ENCODE data around the gene SAMHD1. TPM values are rescaled to one million over a fixed set of nuclear protein-coding genes. Genes with fewer than 3 reads are reported as not detected.

SAMHD1 gene
- total and polyA plus RNA-seq, 9 of the 15 experiments (the other 6 are each of a cell fraction or from before 2014, with no cell fraction given) = 6.8 to 20.4 (median 14.8) TPM

- intact Hi-C loops (cut with micrococcal nuclease) (no loop called here), in situ Hi-C loops (cut with MboI) (no loop called here)
- ChIA-PET POLR2A (interaction anchor here (0.9 to 1.5 kb wide), 2 partner anchors 10 to 14 kb away, joined by 3 to 7 read pairs; no protein-coding TSS in a partner anchor), CTCF (ENCODE audit: low intra/inter-chr PET ratio) (no interaction called here)
- no peak overlapping the region for H3K27ac ChIP-seq (ENCODE audit: extremely low read depth, low read depth, low read length)
- peaks cover 17 to 24% of the 10 kb centered on the region in 2 experiments for H3K4me1 ChIP-seq (replicated peaks in 1 of 2; ENCODE audit: control insufficient read depth in 2 of 2, insufficient read depth in 2 of 2, low read length in 2 of 2)
- H4K20me1 ChIP-seq (replicated peaks; ENCODE audit: control insufficient read depth, insufficient read depth, low read length) = no peaks in the 10 kb centered on the region
- no peak overlapping the region for H3K9ac ChIP-seq (ENCODE audit: insufficient read depth in 1 of 2, low read depth in 2 of 2, low read length in 2 of 2)
- H3K9me1 ChIP-seq (ENCODE audit: control insufficient read depth, insufficient read depth, low read length) = no peaks in the 10 kb centered on the region
- H3K4me2 ChIP-seq (ENCODE audit: insufficient read depth, low read length) = peak overlapping the region; percentile 6; the same call in 1 of the 2 replicates
- no peaks in the 10 kb centered on the region for H3K9me3 ChIP-seq (replicated peaks; ENCODE audit: control insufficient read depth, insufficient read depth, low read depth, low read length)
- no peaks in the 10 kb centered on the region for H3K79me2 ChIP-seq (ENCODE audit: control insufficient read depth, insufficient read depth, low read length)
- H2AFZ ChIP-seq (ENCODE audit: low read depth, low read length) = no peak overlapping the region
- H3K36me3 ChIP-seq (ENCODE audit: control insufficient read depth, insufficient read depth, low read length) = no peaks in the 10 kb centered on the region
- H3K27me3 ChIP-seq (ENCODE audit: control insufficient read depth in 2 of 2, insufficient read depth in 2 of 2, low read length in 2 of 2) = peaks cover 0 to 3% of the 10 kb centered on the region in 2 experiments; a peak in 2 of 5 replicates
- no peak overlapping the region for H3K4me3 ChIP-seq
- ATAC-seq (peak; percentile 36; the same call in 2 of the 3 replicates), DNase-seq (ENCODE audit: extremely low read depth in 1 of 4, low spot score in 3 of 4) (no peak), FAIRE-seq (peak; percentile 58)
- no TSS peak for BruUV-seq (replicated peaks)
- WGBS (ENCODE audit: insufficient coverage, low coverage, missing lambda C conversion rate) = 21% methylated on average over 13 of the region's 13 CpGs
- TF ChIP-seq, protein P1, sequence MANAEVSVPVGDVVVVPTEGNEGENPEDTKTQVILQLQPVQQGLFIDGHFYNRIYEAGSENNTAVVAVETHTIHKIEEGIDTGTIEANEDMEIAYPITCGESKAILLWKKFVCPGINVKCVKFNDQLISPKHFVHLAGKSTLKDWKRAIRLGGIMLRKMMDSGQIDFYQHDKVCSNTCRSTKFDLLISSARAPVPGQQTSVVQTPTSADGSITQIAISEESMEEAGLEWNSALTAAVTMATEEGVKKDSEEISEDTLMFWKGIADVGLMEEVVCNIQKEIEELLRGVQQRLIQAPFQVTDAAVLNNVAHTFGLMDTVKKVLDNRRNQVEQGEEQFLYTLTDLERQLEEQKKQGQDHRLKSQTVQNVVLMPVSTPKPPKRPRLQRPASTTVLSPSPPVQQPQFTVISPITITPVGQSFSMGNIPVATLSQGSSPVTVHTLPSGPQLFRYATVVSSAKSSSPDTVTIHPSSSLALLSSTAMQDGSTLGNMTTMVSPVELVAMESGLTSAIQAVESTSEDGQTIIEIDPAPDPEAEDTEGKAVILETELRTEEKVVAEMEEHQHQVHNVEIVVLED (CRISPR knock-in tag; IDR thresholded peaks at IDR 0.05) = no peak
- TF ChIP-seq NUFIP1 (IDR thresholded peaks at IDR 0.05; ENCODE audit: partially characterized antibody) = no peak
- TF ChIP-seq, protein P2, sequence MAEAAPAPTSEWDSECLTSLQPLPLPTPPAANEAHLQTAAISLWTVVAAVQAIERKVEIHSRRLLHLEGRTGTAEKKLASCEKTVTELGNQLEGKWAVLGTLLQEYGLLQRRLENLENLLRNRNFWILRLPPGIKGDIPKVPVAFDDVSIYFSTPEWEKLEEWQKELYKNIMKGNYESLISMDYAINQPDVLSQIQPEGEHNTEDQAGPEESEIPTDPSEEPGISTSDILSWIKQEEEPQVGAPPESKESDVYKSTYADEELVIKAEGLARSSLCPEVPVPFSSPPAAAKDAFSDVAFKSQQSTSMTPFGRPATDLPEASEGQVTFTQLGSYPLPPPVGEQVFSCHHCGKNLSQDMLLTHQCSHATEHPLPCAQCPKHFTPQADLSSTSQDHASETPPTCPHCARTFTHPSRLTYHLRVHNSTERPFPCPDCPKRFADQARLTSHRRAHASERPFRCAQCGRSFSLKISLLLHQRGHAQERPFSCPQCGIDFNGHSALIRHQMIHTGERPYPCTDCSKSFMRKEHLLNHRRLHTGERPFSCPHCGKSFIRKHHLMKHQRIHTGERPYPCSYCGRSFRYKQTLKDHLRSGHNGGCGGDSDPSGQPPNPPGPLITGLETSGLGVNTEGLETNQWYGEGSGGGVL (CRISPR knock-in tag; IDR thresholded peaks at IDR 0.05) = no peak
- no peak for TF ChIP-seq RBM15 (IDR thresholded peaks at IDR 0.05; ENCODE audit: insufficient read depth, low read length)
- TF ChIP-seq, protein P3, sequence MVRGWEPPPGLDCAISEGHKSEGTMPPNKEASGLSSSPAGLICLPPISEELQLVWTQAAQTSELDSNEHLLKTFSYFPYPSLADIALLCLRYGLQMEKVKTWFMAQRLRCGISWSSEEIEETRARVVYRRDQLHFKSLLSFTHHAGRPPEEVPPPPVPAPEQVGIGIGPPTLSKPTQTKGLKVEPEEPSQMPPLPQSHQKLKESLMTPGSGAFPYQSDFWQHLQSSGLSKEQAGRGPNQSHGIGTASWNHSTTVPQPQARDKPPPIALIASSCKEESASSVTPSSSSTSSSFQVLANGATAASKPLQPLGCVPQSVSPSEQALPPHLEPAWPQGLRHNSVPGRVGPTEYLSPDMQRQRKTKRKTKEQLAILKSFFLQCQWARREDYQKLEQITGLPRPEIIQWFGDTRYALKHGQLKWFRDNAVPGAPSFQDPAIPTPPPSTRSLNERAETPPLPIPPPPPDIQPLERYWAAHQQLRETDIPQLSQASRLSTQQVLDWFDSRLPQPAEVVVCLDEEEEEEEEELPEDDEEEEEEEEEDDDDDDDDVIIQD (CRISPR knock-in tag; IDR thresholded peaks at IDR 0.05) = no peak
- TF ChIP-seq MTA1 (IDR thresholded peaks at IDR 0.05; ENCODE audit: borderline replicate concordance) = peak; percentile 77; the same call in 1 of the 2 replicates
- no peak for TF ChIP-seq ZNF134 (CRISPR knock-in tag; conservative IDR thresholded peaks at IDR 0.05)
Measured at GRCh38 chr20:36873498-36874189, 77.9 kb downstream of the SAMHD1 start.

Measured in K562 (cell line).